HepG2 (cell line): Measurements from ENCODE around the gene UBE2Q2. TPM values are rescaled to one million over a fixed set of nuclear protein-coding genes. Genes with fewer than 3 reads are reported as not detected.

Experiments
- ATAC-seq: fragments of 200-7000 bp; cut with Tn5 transposase; 3 replicates; pipeline ENCODE4 v1.9.1; 2020; ENCODE audit warnings: mild to moderate bottlenecking, moderate library complexity
- BruUV-seq: library from RNA; stranded (reverse); fragments of 400-500 nt; replicated peaks from 2 replicates; lab custom pipeline; 2021; lab: Mats Ljungman, UMichigan
- CTCF ChIA-PET: fragments of 300-600 bp; formaldehyde crosslinking; extraction: SDS; loops from one replicate; lab custom pipeline; 2021; ENCODE audit warnings: low total read pairs, inconsistent platforms, low intra/inter-chr PET ratio; lab: Yijun Ruan, JAX
- POLR2A ChIA-PET: fragments of 350-600 bp; sonication (Branson Sonifier 250); formaldehyde crosslinking; loops from one replicate; lab custom pipeline; 2020; ENCODE audit warnings: antibody characterized with exemption, inconsistent platforms; lab: Yijun Ruan, JAX
- DNase-seq: peaks from one replicate; pipeline ENCODE4 v3.0.0-alpha.2; 2015; ENCODE audit warnings: low spot score
- FAIRE-seq: peaks from 3 replicates; lab custom pipeline; 2011; peaks lifted over from hg19 to GRCh38; lab: Jason Lieb, UNC
- H2AFZ ChIP-seq: one replicate; pipeline ENCODE4 v1.6.1; 2011; ENCODE audit warnings: low read length, inconsistent platforms
- H3K27ac ChIP-seq: fragments of 300-600 bp; 3 replicates; pipeline ENCODE4 v1.8.0; 2011; ENCODE audit warnings: mixed run types, mild to moderate bottlenecking, mixed read lengths, low read length, inconsistent platforms; ENCODE audit not compliant: insufficient read depth; ENCODE audit errors: extremely low read length
- H3K27me3 ChIP-seq, 2 experiments: fragments of 200-600 bp in 1 of 2; 2 replicates in 1 of 2; 3 replicates in 1 of 2; pipeline versions ENCODE4 v1.6.0 to v1.8.0; 2011; ENCODE audit warnings: low read length in 2 of 2, mild to moderate bottlenecking in 2 of 2, moderate library complexity in 2 of 2, inconsistent platforms in 1 of 2; ENCODE audit not compliant: insufficient read depth in 2 of 2, control insufficient read depth in 1 of 2
- H3K36me3 ChIP-seq, 2 experiments: fragments of 200-600 bp in 1 of 2; replicated peaks in 1 of 2; 2 replicates in 1 of 2; 3 replicates in 1 of 2; pipeline versions ENCODE4 v1.5.1 to v1.8.0; 2011; ENCODE audit warnings: low read length in 2 of 2, inconsistent platforms in 1 of 2; ENCODE audit not compliant: insufficient read depth in 2 of 2, control insufficient read depth in 1 of 2
- H3K4me1 ChIP-seq: 2 replicates; pipeline ENCODE4 v1.5.1; 2012; ENCODE audit warnings: low read length, inconsistent platforms; ENCODE audit not compliant: insufficient read depth
- H3K4me2 ChIP-seq: 2 replicates; pipeline ENCODE4 v1.6.0; 2011; ENCODE audit warnings: low read depth, low read length, inconsistent platforms
- H3K4me3 ChIP-seq, 3 experiments: fragments of 200-600 bp in 1 of 3; sonication (generic), shearing (Covaris generic) in 1 of 3; replicated peaks in 1 of 3; 2 replicates each; pipeline ENCODE4 v1.5.1; 2011 to 2016; ENCODE audit warnings: low read length in 3 of 3, inconsistent platforms in 2 of 3, low read depth in 2 of 3, mild to moderate bottlenecking in 2 of 3, control low read depth in 1 of 3, mixed read lengths in 1 of 3; ENCODE audit not compliant: insufficient read depth in 1 of 3
- H3K79me2 ChIP-seq: one replicate; pipeline ENCODE4 v1.6.1; 2011; ENCODE audit warnings: low read length, inconsistent platforms; ENCODE audit not compliant: insufficient read depth
- H3K9ac ChIP-seq: 2 replicates; pipeline ENCODE4 v1.6.0; 2011; ENCODE audit warnings: mild to moderate bottlenecking, low read depth, low read length, inconsistent platforms; ENCODE audit not compliant: insufficient read depth
- H3K9me3 ChIP-seq: 2 replicates; pipeline ENCODE4 v1.5.1; 2012; ENCODE audit warnings: mild to moderate bottlenecking, low read length
- H4K20me1 ChIP-seq: 2 replicates; pipeline ENCODE4 v1.6.0; 2011; ENCODE audit warnings: inconsistent platforms, mild to moderate bottlenecking, low read length, moderate library complexity; ENCODE audit not compliant: insufficient read depth
- CENPT ChIP-seq: sonication (generic); formaldehyde crosslinking; IDR thresholded peaks from 2 replicates; pipeline ENCODE4 v1.8.0; 2022; ENCODE audit warnings: low read depth, mild to moderate bottlenecking, moderate library complexity, missing genetic modification reagents
- KDM6A ChIP-seq: IDR thresholded peaks from 2 replicates; pipeline ENCODE4 v1.6.1; 2016; ENCODE audit warnings: low read depth
- PRDM10 ChIP-seq: sonication (generic); formaldehyde crosslinking; IDR thresholded peaks from 2 replicates; pipeline ENCODE4 v1.4.0; 2020; ENCODE audit warnings: low read depth, missing genetic modification reagents
- SRSF1 ChIP-seq: fragments of 200-400 bp; formaldehyde crosslinking; optimal IDR thresholded peaks from 2 replicates; pipeline ENCODE3; 2017; ENCODE audit warnings: mild to moderate bottlenecking, low read depth, low read length, moderate library complexity
- SSRP1 ChIP-seq: IDR thresholded peaks from 2 replicates; pipeline ENCODE4 v1.6.1; 2016; ENCODE audit warnings: control low read depth
- WIZ ChIP-seq: sonication (generic); formaldehyde crosslinking; IDR thresholded peaks from 2 replicates; pipeline ENCODE4 v1.5.1; 2020; ENCODE audit warnings: mild to moderate bottlenecking, missing genetic modification reagents
- ZFYVE20 ChIP-seq: sonication (generic); formaldehyde crosslinking; IDR thresholded peaks from 2 replicates; pipeline ENCODE4 v1.8.0; 2023; ENCODE audit warnings: low read depth, mild to moderate bottlenecking, moderate library complexity, missing genetic modification reagents, borderline replicate concordance
- ZNF101 ChIP-seq: sonication (generic); formaldehyde crosslinking; IDR thresholded peaks from 2 replicates; pipeline ENCODE4 v1.4.0; 2020; ENCODE audit warnings: mild to moderate bottlenecking, low read depth, missing genetic modification reagents, borderline replicate concordance
- ZNF567 ChIP-seq: sonication (generic); formaldehyde crosslinking; IDR thresholded peaks from 2 replicates; pipeline ENCODE4 v1.8.1; 2023; ENCODE audit warnings: mild to moderate bottlenecking, missing genetic modification reagents, borderline replicate concordance
- ZNF772 ChIP-seq: sonication (generic); formaldehyde crosslinking; IDR thresholded peaks from 2 replicates; pipeline ENCODE4 v1.5.0; 2020; ENCODE audit warnings: mild to moderate bottlenecking, missing genetic modification reagents
- WGBS: methylation state at CpG from one replicate; pipeline ENCODE4 v1.1.6; 2017; ENCODE audit warnings: low lambda C conversion rate; 5-methylcytosine and 5-hydroxymethylcytosine counted together
- in situ Hi-C: cut with HindIII; loops from 2 replicates; pipeline ENCODE4 v1.10.0; 2017; ENCODE audit warnings: low pct_unique_long_range_greater_than_20kb; ENCODE audit not compliant: extremely low pct_ligation_motif_present
- intact Hi-C: fragments of 100-400 bp; cut with micrococcal nuclease; formaldehyde crosslinking; loops from one replicate; pipeline ENCODE4 v1.10.0; 2022; ENCODE audit not compliant: unreplicated experiment
- polyA plus RNA-seq, 8 experiments: library from polyadenylated mRNA; depleted of rRNA in 3 of 8; stranded (reverse) in 7 of 8; unstranded in 1 of 8; fragments of >200 nt; fragmentation: Illumina TruSeq in 4 of 8; extraction: Trizol in 4 of 8; gene quantifications; 2 replicates each; pipeline versions ENCODE4 v1.2.1 to v1.2.3, GENCODE V29; 2011 to 2016; ENCODE audit warnings: low read depth in 4 of 8, missing spikeins in 1 of 8, mixed read lengths in 1 of 8; ENCODE audit not compliant: insufficient read depth in 1 of 8
- total RNA-seq, 5 experiments: library from RNA; depleted of rRNA; stranded (reverse); fragments of >200 nt; fragmentation: Illumina TruSeq; extraction: Trizol; gene quantifications; 2 replicates each; pipeline ENCODE4 v1.2.3, GENCODE V29; 2016; ENCODE audit warnings: low read depth in 1 of 5
- TF ChIP-seq, protein P1 (sequence below): sonication (generic); formaldehyde crosslinking; IDR thresholded peaks from 2 replicates; pipeline ENCODE4 v1.4.0; 2020; ENCODE audit warnings: missing genetic modification reagents
- TF ChIP-seq, protein P2 (sequence below): sonication (generic); formaldehyde crosslinking; IDR thresholded peaks from 2 replicates; pipeline ENCODE4 v1.5.0; 2020; ENCODE audit warnings: mild to moderate bottlenecking, missing genetic modification reagents
- TF ChIP-seq, protein P3 (sequence below): sonication (generic); formaldehyde crosslinking; IDR thresholded peaks from 2 replicates; pipeline ENCODE4 v1.8.1; 2022; ENCODE audit warnings: mild to moderate bottlenecking, missing genetic modification reagents

Gene UBE2Q2
- total and polyA plus RNA-seq, 2 of the 13 experiments (the other 11 are each of a cell fraction or from before 2014, with no cell fraction given): 10.6 to 20.4 TPM

GRCh38 chr15:75923756-75924155 is 80.5 kb downstream of the UBE2Q2 start:
- H3K27me3 ChIP-seq: no peaks in the 10 kb centered on the region
- H2AFZ ChIP-seq: no peak overlapping the region
- H3K9ac ChIP-seq: no peak overlapping the region
- in situ Hi-C loops: loop anchor here (10.0 kb wide), 2 partner anchors 109 to 199 kb away; a partner anchor contains a TSS
- POLR2A ChIA-PET: no interaction called here
- no TSS peak for BruUV-seq
- CTCF ChIA-PET: no interaction called here
- no peak overlapping the region for H3K4me3 ChIP-seq
- H3K4me2 ChIP-seq: no peak overlapping the region
- WGBS: 96% methylated on average over 4 of the region's 4 CpGs
- DNase-seq: no peak
- ATAC-seq: no peak
- H3K79me2 ChIP-seq: peaks cover 55% of the 10 kb centered on the region
- H3K4me1 ChIP-seq: peaks cover 13% of the 10 kb centered on the region
- H4K20me1 ChIP-seq: peaks cover 4% of the 10 kb centered on the region; the same call in 1 of the 2 replicates
- peaks cover 7 to 74% of the 10 kb centered on the region in 2 experiments for H3K36me3 ChIP-seq
- H3K27ac ChIP-seq: no peak overlapping the region
- FAIRE-seq: no peak
- no peaks in the 10 kb centered on the region for H3K9me3 ChIP-seq
- intact Hi-C loops: loop anchor here (10.0 kb wide), 1 partner anchor 199 kb away; a partner anchor contains a TSS
- TF ChIP-seq, protein P1, sequence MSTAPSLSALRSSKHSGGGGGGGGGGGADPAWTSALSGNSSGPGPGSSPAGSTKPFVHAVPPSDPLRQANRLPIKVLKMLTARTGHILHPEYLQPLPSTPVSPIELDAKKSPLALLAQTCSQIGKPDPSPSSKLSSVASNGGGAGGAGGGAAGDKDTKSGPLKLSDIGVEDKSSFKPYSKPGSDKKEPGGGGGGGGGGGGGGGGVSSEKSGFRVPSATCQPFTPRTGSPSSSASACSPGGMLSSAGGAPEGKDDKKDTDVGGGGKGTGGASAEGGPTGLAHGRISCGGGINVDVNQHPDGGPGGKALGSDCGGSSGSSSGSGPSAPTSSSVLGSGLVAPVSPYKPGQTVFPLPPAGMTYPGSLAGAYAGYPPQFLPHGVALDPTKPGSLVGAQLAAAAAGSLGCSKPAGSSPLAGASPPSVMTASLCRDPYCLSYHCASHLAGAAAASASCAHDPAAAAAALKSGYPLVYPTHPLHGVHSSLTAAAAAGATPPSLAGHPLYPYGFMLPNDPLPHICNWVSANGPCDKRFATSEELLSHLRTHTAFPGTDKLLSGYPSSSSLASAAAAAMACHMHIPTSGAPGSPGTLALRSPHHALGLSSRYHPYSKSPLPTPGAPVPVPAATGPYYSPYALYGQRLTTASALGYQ (CRISPR knock-in tag): no peak
- TF ChIP-seq ZFYVE20 (CRISPR knock-in tag) (no peak), ZNF567 (CRISPR knock-in tag) (no peak), ZNF772 (CRISPR knock-in tag) (no peak), CENPT (no peak), KDM6A (CRISPR knock-in tag) (no peak), WIZ (CRISPR knock-in tag) (no peak), SSRP1 (no peak), ZNF101 (CRISPR knock-in tag) (no peak), SRSF1 (no peak), PRDM10 (CRISPR knock-in tag) (no peak)
- TF ChIP-seq, protein P2, sequence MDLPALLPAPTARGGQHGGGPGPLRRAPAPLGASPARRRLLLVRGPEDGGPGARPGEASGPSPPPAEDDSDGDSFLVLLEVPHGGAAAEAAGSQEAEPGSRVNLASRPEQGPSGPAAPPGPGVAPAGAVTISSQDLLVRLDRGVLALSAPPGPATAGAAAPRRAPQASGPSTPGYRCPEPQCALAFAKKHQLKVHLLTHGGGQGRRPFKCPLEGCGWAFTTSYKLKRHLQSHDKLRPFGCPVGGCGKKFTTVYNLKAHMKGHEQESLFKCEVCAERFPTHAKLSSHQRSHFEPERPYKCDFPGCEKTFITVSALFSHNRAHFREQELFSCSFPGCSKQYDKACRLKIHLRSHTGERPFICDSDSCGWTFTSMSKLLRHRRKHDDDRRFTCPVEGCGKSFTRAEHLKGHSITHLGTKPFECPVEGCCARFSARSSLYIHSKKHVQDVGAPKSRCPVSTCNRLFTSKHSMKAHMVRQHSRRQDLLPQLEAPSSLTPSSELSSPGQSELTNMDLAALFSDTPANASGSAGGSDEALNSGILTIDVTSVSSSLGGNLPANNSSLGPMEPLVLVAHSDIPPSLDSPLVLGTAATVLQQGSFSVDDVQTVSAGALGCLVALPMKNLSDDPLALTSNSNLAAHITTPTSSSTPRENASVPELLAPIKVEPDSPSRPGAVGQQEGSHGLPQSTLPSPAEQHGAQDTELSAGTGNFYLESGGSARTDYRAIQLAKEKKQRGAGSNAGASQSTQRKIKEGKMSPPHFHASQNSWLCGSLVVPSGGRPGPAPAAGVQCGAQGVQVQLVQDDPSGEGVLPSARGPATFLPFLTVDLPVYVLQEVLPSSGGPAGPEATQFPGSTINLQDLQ (CRISPR knock-in tag): no peak
- TF ChIP-seq, protein P3, sequence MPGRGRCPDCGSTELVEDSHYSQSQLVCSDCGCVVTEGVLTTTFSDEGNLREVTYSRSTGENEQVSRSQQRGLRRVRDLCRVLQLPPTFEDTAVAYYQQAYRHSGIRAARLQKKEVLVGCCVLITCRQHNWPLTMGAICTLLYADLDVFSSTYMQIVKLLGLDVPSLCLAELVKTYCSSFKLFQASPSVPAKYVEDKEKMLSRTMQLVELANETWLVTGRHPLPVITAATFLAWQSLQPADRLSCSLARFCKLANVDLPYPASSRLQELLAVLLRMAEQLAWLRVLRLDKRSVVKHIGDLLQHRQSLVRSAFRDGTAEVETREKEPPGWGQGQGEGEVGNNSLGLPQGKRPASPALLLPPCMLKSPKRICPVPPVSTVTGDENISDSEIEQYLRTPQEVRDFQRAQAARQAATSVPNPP (CRISPR knock-in tag): no peak
